Measurements from ENCODE around the gene RYR2.

DNA sequence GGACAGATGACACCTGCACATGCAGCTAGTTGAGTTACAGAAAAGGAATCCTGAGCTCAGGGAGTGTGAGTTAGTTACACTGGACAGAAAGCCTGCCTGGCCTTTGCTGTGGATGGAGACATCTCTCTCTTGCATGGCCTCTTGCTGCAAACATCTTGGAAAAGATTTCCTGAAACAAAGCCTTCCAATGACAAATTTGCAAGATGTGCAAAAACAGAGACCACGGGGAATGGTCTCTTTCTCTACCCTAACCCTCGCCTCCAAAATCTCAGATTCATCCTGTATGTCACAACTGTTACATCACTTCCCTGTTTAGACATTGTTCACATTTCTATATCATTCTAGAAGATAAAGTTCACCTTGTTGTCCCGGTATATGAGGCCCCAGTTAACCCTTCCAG, 415.6 kb downstream of the RYR2 start:
- TF ChIP-seq POLR2A (IDR thresholded peaks at IDR 0.05) = no peak
- TF ChIP-seq, protein P1, sequence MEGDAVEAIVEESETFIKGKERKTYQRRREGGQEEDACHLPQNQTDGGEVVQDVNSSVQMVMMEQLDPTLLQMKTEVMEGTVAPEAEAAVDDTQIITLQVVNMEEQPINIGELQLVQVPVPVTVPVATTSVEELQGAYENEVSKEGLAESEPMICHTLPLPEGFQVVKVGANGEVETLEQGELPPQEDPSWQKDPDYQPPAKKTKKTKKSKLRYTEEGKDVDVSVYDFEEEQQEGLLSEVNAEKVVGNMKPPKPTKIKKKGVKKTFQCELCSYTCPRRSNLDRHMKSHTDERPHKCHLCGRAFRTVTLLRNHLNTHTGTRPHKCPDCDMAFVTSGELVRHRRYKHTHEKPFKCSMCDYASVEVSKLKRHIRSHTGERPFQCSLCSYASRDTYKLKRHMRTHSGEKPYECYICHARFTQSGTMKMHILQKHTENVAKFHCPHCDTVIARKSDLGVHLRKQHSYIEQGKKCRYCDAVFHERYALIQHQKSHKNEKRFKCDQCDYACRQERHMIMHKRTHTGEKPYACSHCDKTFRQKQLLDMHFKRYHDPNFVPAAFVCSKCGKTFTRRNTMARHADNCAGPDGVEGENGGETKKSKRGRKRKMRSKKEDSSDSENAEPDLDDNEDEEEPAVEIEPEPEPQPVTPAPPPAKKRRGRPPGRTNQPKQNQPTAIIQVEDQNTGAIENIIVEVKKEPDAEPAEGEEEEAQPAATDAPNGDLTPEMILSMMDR (IDR thresholded peaks at IDR 0.05) = no peak

Data from heart left ventricle (tissue), 13 donors.